PC-3 (cell line): ENCODE measurements around the gene DCTN2. TPM values are rescaled to one million over a fixed set of nuclear protein-coding genes. Genes with fewer than 3 reads are reported as not detected.

Source experiments
- ATAC-seq: fragments of 200-7000 bp; cut with Tn5 transposase; 2 replicates; pipeline ENCODE4 v1.9.1; 2020; ENCODE audit warnings: mild to moderate bottlenecking, moderate library complexity
- BruUV-seq: library from RNA; stranded (reverse); fragments of 400-500 nt; replicated peaks from 2 replicates; lab custom pipeline; 2021; lab: Mats Ljungman, UMichigan
- CTCF ChIA-PET: fragments of 300-600 bp; sonication (Branson Sonifier 250); formaldehyde crosslinking; loops from one replicate; lab custom pipeline; 2022; ENCODE audit warnings: antibody characterized with exemption; lab: Charles Lee
- POLR2A ChIA-PET: fragments of 300-600 bp; sonication (Branson Sonifier 250); formaldehyde crosslinking; loops from one replicate; lab custom pipeline; 2022; ENCODE audit warnings: antibody characterized with exemption; ENCODE audit not compliant: unreplicated experiment; lab: Charles Lee
- DNase-seq: peaks from one replicate; pipeline ENCODE4 v3.0.0-alpha.2; 2015
- H2AFZ ChIP-seq: fragments of 300-600 bp; sonication (generic); 2 replicates; pipeline ENCODE4 v1.6.0; 2016; ENCODE audit warnings: antibody characterized with exemption, low read length
- H3F3A ChIP-seq: fragments of 300-600 bp; sonication (generic); one replicate; pipeline ENCODE4 v1.6.0; 2017; ENCODE audit warnings: antibody characterized with exemption, low read length, control low read depth, mild to moderate bottlenecking; ENCODE audit not compliant: unreplicated experiment
- H3K27ac ChIP-seq: fragments of 300-600 bp; sonication (generic); 2 replicates; pipeline ENCODE4 v1.5.1; 2016; ENCODE audit warnings: mild to moderate bottlenecking, low read length
- H3K27me3 ChIP-seq: fragments of 300-600 bp; sonication (generic); 2 replicates; pipeline ENCODE4 v1.6.1; 2016; ENCODE audit warnings: low read length, mixed read lengths
- H3K36me3 ChIP-seq: fragments of 300-600 bp; sonication (generic); 2 replicates; pipeline ENCODE4 v1.6.1; 2016; ENCODE audit warnings: low read depth, mixed run types, low read length, mixed read lengths
- H3K4me1 ChIP-seq: fragments of 300-600 bp; sonication (generic); 2 replicates; pipeline ENCODE4 v1.5.1; 2016; ENCODE audit warnings: low read length; ENCODE audit not compliant: insufficient read depth
- H3K4me2 ChIP-seq: fragments of 300-600 bp; sonication (generic); 2 replicates; pipeline ENCODE4 v1.6.0; 2016; ENCODE audit warnings: low read length
- H3K4me3 ChIP-seq: fragments of 300-600 bp; sonication (generic); 2 replicates; pipeline ENCODE4 v1.5.1; 2016; ENCODE audit warnings: mild to moderate bottlenecking, low read length, mixed read lengths
- H3K79me2 ChIP-seq: fragments of 300-600 bp; sonication (generic); 2 replicates; pipeline ENCODE4 v1.6.1; 2017; ENCODE audit warnings: low read length, mixed read lengths
- H3K9ac ChIP-seq: fragments of 300-600 bp; sonication (generic); 2 replicates; pipeline ENCODE4 v1.6.0; 2016; ENCODE audit warnings: mild to moderate bottlenecking, low read length
- H3K9me2 ChIP-seq: fragments of 300-600 bp; sonication (generic); replicated peaks from 2 replicates; pipeline ENCODE4 v1.6.1; 2016; ENCODE audit warnings: mixed run types, low read length, mixed read lengths
- H3K9me3 ChIP-seq: fragments of 300-600 bp; sonication (generic); 2 replicates; pipeline ENCODE4 v1.6.1; 2016; ENCODE audit warnings: low read length, mixed read lengths
- H4K20me1 ChIP-seq: fragments of 300-600 bp; sonication (generic); 2 replicates; pipeline ENCODE4 v1.6.1; 2016; ENCODE audit warnings: low read length, mixed read lengths
- EZH2 ChIP-seq: fragments of 300-600 bp; sonication (generic); IDR thresholded peaks from one replicate; pipeline ENCODE4 v1.6.1; 2017; ENCODE audit warnings: antibody characterized with exemption, mild to moderate bottlenecking, low read length; ENCODE audit not compliant: unreplicated experiment
- EZH2phosphoT487 ChIP-seq: fragments of 300-600 bp; sonication (generic); IDR thresholded peaks from 2 replicates; pipeline ENCODE4 v1.6.1; 2018; ENCODE audit warnings: mild to moderate bottlenecking, antibody characterized with exemption, low read length, borderline replicate concordance
- intact Hi-C: fragments of 100-400 bp; cut with micrococcal nuclease; formaldehyde crosslinking; loops from 2 replicates; pipeline ENCODE4 v1.9.0; 2023
- total RNA-seq: library from RNA; depleted of rRNA; stranded (reverse); fragments of >200 nt; gene quantifications from 2 replicates; pipeline ENCODE4 v1.2.3, GENCODE V29; 2014
- TF ChIP-seq, protein P1 (sequence below): fragments of 300-600 bp; sonication (generic); conservative IDR thresholded peaks from 2 replicates; pipeline ENCODE4 v1.5.1; 2017; ENCODE audit warnings: antibody characterized with exemption, low read depth, mild to moderate bottlenecking, low read length

Gene DCTN2
- total RNA-seq, 1 experiment from 2014 or later, result 88.5 TPM

DNA sequence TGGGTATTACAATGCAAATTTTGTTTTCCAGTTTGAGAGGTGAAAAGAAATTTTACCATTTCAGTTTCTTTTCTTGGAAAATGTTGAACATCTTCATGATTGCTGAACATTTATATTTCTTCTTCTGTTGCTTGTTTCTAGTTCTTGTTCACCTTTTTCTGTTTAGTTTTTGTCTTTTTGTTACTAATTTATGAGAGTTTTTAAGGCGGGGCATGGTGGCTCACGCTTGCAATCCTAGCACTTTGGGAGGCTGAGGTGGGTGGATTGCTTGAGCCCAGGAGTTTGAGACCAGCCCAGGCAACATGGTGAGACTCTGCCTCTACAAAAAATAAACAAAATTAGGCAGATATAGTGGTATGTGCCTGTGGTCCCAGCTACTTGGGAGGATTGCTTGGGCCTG lies 13.5 kb upstream of the DCTN2 start:
- TF ChIP-seq EZH2phosphoT487 (no peak), EZH2 (no peak)
- TF ChIP-seq, protein P1, sequence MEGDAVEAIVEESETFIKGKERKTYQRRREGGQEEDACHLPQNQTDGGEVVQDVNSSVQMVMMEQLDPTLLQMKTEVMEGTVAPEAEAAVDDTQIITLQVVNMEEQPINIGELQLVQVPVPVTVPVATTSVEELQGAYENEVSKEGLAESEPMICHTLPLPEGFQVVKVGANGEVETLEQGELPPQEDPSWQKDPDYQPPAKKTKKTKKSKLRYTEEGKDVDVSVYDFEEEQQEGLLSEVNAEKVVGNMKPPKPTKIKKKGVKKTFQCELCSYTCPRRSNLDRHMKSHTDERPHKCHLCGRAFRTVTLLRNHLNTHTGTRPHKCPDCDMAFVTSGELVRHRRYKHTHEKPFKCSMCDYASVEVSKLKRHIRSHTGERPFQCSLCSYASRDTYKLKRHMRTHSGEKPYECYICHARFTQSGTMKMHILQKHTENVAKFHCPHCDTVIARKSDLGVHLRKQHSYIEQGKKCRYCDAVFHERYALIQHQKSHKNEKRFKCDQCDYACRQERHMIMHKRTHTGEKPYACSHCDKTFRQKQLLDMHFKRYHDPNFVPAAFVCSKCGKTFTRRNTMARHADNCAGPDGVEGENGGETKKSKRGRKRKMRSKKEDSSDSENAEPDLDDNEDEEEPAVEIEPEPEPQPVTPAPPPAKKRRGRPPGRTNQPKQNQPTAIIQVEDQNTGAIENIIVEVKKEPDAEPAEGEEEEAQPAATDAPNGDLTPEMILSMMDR, result no peak
- POLR2A ChIA-PET, result no interaction called here
- Histone ChIP-seq H3K79me2 (no peaks in the 10 kb centered on the region), H3K4me1 (no peaks in the 10 kb centered on the region), H3K27ac (no peak overlapping the region), H3K4me3 (no peak overlapping the region), H3K27me3 (peaks cover 12% of the 10 kb centered on the region; the same call in 1 of the 2 replicates), H2AFZ (no peak overlapping the region), H3K4me2 (no peak overlapping the region), H3K9me2 (no peaks in the 10 kb centered on the region), H3K9me3 (no peaks in the 10 kb centered on the region), H3K9ac (no peak overlapping the region), H3F3A (no peaks in the 10 kb centered on the region), H4K20me1 (no peaks in the 10 kb centered on the region), H3K36me3 (no peaks in the 10 kb centered on the region)
- intact Hi-C loops, result no loop called here
- CTCF ChIA-PET, result no interaction called here
- no peak for DNase-seq
- BruUV-seq, result no TSS peak
- ATAC-seq, result no peak

GRCh38 chr12:57558864-57559263 lies 11.9 kb upstream of the DCTN2 start:
- Histone ChIP-seq H4K20me1 (no peaks in the 10 kb centered on the region), H3K9me2 (no peaks in the 10 kb centered on the region), H3F3A (no peaks in the 10 kb centered on the region), H3K36me3 (no peaks in the 10 kb centered on the region), H3K4me2 (no peak overlapping the region), H3K79me2 (no peaks in the 10 kb centered on the region), H3K27me3 (peaks cover 6% of the 10 kb centered on the region; the same call in 1 of the 2 replicates), H3K4me3 (no peak overlapping the region), H3K4me1 (no peaks in the 10 kb centered on the region), H3K9ac (no peak overlapping the region), H2AFZ (no peak overlapping the region), H3K9me3 (no peaks in the 10 kb centered on the region), H3K27ac (no peak overlapping the region)
- POLR2A ChIA-PET, result no interaction called here
- CTCF ChIA-PET, result no interaction called here
- TF ChIP-seq, protein P1, result no peak
- no peak for TF ChIP-seq EZH2
- no peak for TF ChIP-seq EZH2phosphoT487
- ATAC-seq, result no peak
- BruUV-seq, result no TSS peak
- intact Hi-C loops, result no loop called here
- DNase-seq, result no peak

DNA sequence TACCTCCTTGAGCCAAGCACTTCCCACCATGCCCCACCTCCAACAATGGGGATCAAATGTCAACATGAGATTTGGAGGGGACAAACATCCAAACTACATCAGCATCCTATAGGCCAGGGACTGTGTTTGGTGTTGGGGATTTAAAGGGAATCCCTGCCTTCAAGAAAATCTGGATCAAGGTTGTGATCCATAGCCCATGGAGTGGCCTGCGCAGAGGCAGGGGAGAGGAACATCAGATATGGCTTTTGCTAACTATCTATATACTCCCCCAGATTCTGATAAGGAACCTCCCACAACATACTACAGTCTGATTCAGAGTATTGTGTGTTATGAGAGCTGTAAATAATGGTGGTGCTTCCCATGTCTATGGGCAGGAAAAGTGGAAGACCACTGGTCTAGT lies 7.9 kb upstream of the DCTN2 start:
- BruUV-seq, result no TSS peak
- POLR2A ChIA-PET, result no interaction called here
- Histone ChIP-seq H3K9me3 (no peaks in the 10 kb centered on the region), H4K20me1 (no peaks in the 10 kb centered on the region), H3K27me3 (no peaks in the 10 kb centered on the region), H2AFZ (no peak overlapping the region), H3K9ac (no peak overlapping the region), H3K36me3 (no peaks in the 10 kb centered on the region), H3K4me2 (no peak overlapping the region), H3K79me2 (no peaks in the 10 kb centered on the region), H3K4me1 (no peaks in the 10 kb centered on the region), H3F3A (no peaks in the 10 kb centered on the region), H3K27ac (no peak overlapping the region), H3K4me3 (no peak overlapping the region), H3K9me2 (no peaks in the 10 kb centered on the region)
- TF ChIP-seq EZH2 (no peak), EZH2phosphoT487 (no peak)
- TF ChIP-seq, protein P1, result no peak
- CTCF ChIA-PET, result no interaction called here
- ATAC-seq (no peak), DNase-seq (no peak)
- intact Hi-C loops, result no loop called here
